Measurements from ENCODE around the gene CAND2. TPM values are rescaled to one million over a fixed set of nuclear protein-coding genes. Genes with fewer than 3 reads are reported as not detected.

The CAND2 gene
- total and polyA plus RNA-seq, 10 of the 15 experiments (the other 5 are each of a cell fraction or from before 2014, with no cell fraction given) = 0.03 to 1.9 (median 0.52) TPM

DNA sequence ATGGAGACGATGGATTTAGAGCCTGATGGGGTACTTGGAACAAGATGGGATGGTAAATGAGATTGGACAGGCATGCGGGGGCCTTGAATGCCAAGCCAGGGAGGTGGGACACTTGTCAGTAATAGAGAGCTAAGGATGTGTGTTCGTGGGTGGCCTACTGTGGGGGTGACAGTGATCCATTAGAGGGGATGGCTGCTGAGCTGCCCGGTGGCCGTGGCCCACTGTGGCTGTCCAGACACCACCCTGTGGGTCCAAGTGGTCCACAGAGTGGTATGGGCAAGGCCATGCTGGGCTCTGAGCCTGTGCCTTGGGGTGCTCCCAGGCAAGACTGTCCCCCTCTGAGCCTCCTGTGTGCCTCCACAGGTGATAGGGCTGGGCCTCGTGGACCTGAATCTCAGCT is 17.5 kb downstream of the CAND2 start:
- intact Hi-C loops (cut with micrococcal nuclease; ENCODE audit: unreplicated experiment) (no loop called here), in situ Hi-C loops (cut with MboI) (no loop called here)
- ChIA-PET RAD21 (ENCODE audit: unreplicated experiment) (interaction anchor here (0.5 kb wide), 1 partner anchor 213 kb away, joined by 3 read pairs; no protein-coding TSS in a partner anchor), CTCF (interaction anchor here (2.4 kb wide), 1 partner anchor 9 kb away, joined by 6 read pairs; no protein-coding TSS in a partner anchor), POLR2A (no interaction called here), SMC1A (ENCODE audit: uncharacterized antibody, unreplicated experiment) (no interaction called here)
- Histone ChIP-seq H3K4me1 (ENCODE audit: control insufficient read depth, insufficient read depth, low read length) (no peaks in the 10 kb centered on the region), H3K27ac (ENCODE audit: control insufficient read depth, insufficient read depth) (no peak overlapping the region), H3K9me3 (replicated peaks; ENCODE audit: control insufficient read depth, insufficient read depth, low read length) (no peaks in the 10 kb centered on the region), H3K4me3 (no peak overlapping the region), H3K27me3 (replicated peaks in 1 of 2; ENCODE audit: control insufficient read depth in 2 of 2, insufficient read depth in 2 of 2, low read length in 1 of 2) (0 out of 4 replicates have a peak, but pooled peaks cover 0 to 2% of the 10 kb centered on the region in 2 experiments), H2AFZ (ENCODE audit: control insufficient read depth, low read depth, low read length) (no peak overlapping the region), H3K36me3 (ENCODE audit: control insufficient read depth in 2 of 2, insufficient read depth in 2 of 2, low read length in 1 of 2) (no peaks in the 10 kb centered on the region), H3K79me2 (ENCODE audit: control insufficient read depth, insufficient read depth, low read length) (no peaks in the 10 kb centered on the region), H3K9ac (ENCODE audit: control insufficient read depth, insufficient read depth, low read length) (no peak overlapping the region), H3K4me2 (ENCODE audit: control insufficient read depth, insufficient read depth) (no peak overlapping the region), H4K20me1 (ENCODE audit: control insufficient read depth, insufficient read depth) (no peaks in the 10 kb centered on the region; the same call in 1 of the 2 replicates)
- no peak for FAIRE-seq
- BruUV-seq (replicated peaks) = no TSS peak
- no peak for ATAC-seq
- 30% methylated on average over 6 of the region's 6 CpGs for WGBS (ENCODE audit: insufficient coverage, insufficient replicate concordance, low lambda C conversion rate, missing lambda C conversion rate)
- TF ChIP-seq NBN (IDR thresholded peaks at IDR 0.05) (no peak), MXI1 (IDR thresholded peaks at IDR 0.05; ENCODE audit: low read depth, low read length) (no peak), FOXK2 (IDR thresholded peaks at IDR 0.05) (no peak), CHD2 (IDR thresholded peaks at IDR 0.05; ENCODE audit: borderline replicate concordance, low read depth, low read length) (no peak), ETV6 (conservative IDR thresholded peaks at IDR 0.05 in 1 of 2, IDR thresholded peaks at IDR 0.05 in 1 of 2; ENCODE audit: borderline replicate concordance in 1 of 2, low read depth in 1 of 2) (no peak), MYB (IDR thresholded peaks at IDR 0.05; ENCODE audit: borderline replicate concordance, low read depth, low read length) (no peak), ESRRA (IDR thresholded peaks at IDR 0.05; ENCODE audit: low read length) (no peak), HDAC2 (IDR thresholded peaks at IDR 0.05) (no peak), TCF7 (IDR thresholded peaks at IDR 0.05; ENCODE audit: borderline replicate concordance) (no peak), TCF12 (IDR thresholded peaks at IDR 0.05; ENCODE audit: low read depth, low read length) (no peak), TBL1XR1 (IDR thresholded peaks at IDR 0.05; ENCODE audit: low read depth, low read length) (no peak), NFYB (IDR thresholded peaks at IDR 0.05; ENCODE audit: insufficient read depth, low read depth, low read length) (no peak)
- no peak for DNase-seq (ENCODE audit: low read depth, low spot score)

Data from GM12878 (cell line).